SK-N-SH (cell line): Measurements from ENCODE around the gene KRTAP9-8.

ENCODE experiments used
- POLR2AphosphoS5 ChIP-seq: IDR thresholded peaks from 2 replicates; pipeline ENCODE4 v1.6.1; 2012; ENCODE audit warnings: low read depth, low read length
- TF ChIP-seq, protein P1 (sequence below): IDR thresholded peaks from 2 replicates; pipeline ENCODE4 v1.4.0; 2012; ENCODE audit warnings: low read depth
- TF ChIP-seq, protein P2 (sequence below): fragments of 200-600 bp; sonication (generic); IDR thresholded peaks from 2 replicates; pipeline ENCODE4 v1.6.1; 2017; ENCODE audit warnings: antibody characterized with exemption, mild to moderate bottlenecking, moderate library complexity

DNA sequence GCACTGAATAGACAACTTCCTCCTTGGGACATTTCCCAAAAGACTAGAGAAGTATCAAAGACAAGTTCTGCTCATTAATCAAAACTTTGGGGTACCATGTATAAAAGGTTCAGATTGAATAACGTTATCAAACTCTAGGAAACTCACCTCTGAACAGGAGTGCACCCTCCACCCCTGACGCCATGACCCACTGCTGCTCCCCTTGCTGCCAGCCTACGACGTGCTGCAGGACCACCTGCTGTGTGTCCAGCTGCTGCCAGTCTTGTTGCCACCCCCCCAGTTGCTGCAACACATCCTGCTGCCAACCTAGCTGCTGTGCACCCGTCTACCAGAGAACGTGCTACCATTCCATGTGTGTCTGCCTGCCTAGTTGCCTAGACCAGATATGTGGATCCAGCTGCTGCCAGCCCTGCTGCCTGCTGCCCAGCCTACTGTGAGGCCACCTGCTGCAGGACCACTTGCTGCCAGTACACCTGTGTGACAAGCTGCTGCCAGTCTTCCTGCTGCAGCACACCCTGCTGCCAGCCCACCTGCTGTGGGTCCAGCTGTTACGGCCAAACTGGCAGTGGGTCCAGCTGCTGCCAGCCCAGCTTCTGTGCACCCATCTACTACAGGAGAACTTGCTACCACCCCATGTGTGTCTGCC is 25.2 kb upstream of the KRTAP9-8 start:
- TF ChIP-seq POLR2AphosphoS5: no peak
- TF ChIP-seq, protein P1, sequence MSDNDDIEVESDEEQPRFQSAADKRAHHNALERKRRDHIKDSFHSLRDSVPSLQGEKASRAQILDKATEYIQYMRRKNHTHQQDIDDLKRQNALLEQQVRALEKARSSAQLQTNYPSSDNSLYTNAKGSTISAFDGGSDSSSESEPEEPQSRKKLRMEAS: no peak
- TF ChIP-seq, protein P2, sequence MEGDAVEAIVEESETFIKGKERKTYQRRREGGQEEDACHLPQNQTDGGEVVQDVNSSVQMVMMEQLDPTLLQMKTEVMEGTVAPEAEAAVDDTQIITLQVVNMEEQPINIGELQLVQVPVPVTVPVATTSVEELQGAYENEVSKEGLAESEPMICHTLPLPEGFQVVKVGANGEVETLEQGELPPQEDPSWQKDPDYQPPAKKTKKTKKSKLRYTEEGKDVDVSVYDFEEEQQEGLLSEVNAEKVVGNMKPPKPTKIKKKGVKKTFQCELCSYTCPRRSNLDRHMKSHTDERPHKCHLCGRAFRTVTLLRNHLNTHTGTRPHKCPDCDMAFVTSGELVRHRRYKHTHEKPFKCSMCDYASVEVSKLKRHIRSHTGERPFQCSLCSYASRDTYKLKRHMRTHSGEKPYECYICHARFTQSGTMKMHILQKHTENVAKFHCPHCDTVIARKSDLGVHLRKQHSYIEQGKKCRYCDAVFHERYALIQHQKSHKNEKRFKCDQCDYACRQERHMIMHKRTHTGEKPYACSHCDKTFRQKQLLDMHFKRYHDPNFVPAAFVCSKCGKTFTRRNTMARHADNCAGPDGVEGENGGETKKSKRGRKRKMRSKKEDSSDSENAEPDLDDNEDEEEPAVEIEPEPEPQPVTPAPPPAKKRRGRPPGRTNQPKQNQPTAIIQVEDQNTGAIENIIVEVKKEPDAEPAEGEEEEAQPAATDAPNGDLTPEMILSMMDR: no peak
